ENCODE results near the gene KNDC1.

DNA sequence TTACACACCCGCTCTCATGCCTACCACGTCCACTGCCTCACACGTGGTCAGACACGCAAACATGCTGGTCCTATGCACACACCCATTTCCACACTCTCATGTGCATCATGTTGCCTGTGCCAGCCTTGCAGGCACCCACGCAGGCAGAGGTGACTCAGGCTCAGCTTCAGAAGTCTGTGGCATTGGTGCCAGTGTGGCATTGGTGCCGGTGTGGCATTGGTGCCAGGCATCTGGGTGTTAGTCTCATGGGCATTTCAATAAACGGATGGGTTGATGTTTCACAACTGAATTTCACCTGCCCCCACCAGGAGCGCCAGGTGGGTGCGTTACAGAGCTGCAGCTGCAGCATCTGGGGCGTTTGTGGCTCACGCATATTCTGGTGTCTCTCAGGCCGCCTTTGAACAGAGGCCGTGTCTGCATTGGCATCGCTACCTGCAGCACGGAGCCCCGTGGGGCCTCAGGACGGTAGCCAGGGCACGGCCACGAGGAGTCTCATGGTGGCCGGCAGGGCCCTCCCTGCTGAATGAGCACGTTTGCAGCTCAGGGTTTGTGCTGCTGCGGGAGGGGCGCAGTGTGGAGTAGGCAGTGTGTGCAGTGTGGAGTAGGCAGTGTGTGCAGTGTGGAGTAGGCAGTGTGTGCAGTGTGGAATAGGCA is 24.7 kb downstream of the KNDC1 start:
- TF ChIP-seq, protein P1, sequence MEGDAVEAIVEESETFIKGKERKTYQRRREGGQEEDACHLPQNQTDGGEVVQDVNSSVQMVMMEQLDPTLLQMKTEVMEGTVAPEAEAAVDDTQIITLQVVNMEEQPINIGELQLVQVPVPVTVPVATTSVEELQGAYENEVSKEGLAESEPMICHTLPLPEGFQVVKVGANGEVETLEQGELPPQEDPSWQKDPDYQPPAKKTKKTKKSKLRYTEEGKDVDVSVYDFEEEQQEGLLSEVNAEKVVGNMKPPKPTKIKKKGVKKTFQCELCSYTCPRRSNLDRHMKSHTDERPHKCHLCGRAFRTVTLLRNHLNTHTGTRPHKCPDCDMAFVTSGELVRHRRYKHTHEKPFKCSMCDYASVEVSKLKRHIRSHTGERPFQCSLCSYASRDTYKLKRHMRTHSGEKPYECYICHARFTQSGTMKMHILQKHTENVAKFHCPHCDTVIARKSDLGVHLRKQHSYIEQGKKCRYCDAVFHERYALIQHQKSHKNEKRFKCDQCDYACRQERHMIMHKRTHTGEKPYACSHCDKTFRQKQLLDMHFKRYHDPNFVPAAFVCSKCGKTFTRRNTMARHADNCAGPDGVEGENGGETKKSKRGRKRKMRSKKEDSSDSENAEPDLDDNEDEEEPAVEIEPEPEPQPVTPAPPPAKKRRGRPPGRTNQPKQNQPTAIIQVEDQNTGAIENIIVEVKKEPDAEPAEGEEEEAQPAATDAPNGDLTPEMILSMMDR (IDR thresholded peaks at IDR 0.05; ENCODE audit: low read length) = no peak
- no peak for TF ChIP-seq EZH2 (IDR thresholded peaks at IDR 0.05; ENCODE audit: borderline replicate concordance, low read length)
